ENCODE data around the gene ZNF483.

- no peak for TF ChIP-seq CTCF (IDR thresholded peaks at IDR 0.05)
- no peak for TF ChIP-seq POLR2A (IDR thresholded peaks at IDR 0.05)
Measured at GRCh38 chr9:111531716-111532115, 6.7 kb downstream of the ZNF483 start.
